H1 (cell line): ENCODE measurements around the gene CIAO3. TPM values are rescaled to one million over a fixed set of nuclear protein-coding genes. Genes with fewer than 3 reads are reported as not detected.

Experiments
- CTCF ChIA-PET: fragments of 300-600 bp; sonication (Branson Sonifier 250); formaldehyde crosslinking; loops from one replicate; lab custom pipeline; 2021; ENCODE audit not compliant: partially characterized antibody; lab: Charles Lee
- POLR2A ChIA-PET: fragments of 300-600 bp; sonication (Branson Sonifier 250); formaldehyde crosslinking; loops from one replicate; lab custom pipeline; 2021; ENCODE audit warnings: inconsistent platforms; ENCODE audit not compliant: partially characterized antibody; lab: Charles Lee
- DNase-seq, 2 experiments: peaks; one replicate each; pipeline versions ENCODE4 v3.0.0 to v3.0.0-alpha.2; 2010 to 2022; ENCODE audit warnings: low spot score in 2 of 2, low read depth in 1 of 2, mixed read lengths in 1 of 2
- FAIRE-seq: peaks from 2 replicates; lab custom pipeline; 2011; peaks lifted over from hg19 to GRCh38; lab: Jason Lieb, UNC
- H2AFZ ChIP-seq: 2 replicates; pipeline ENCODE4 v1.8.1; 2012; ENCODE audit warnings: low read length, inconsistent platforms
- H2AK5ac ChIP-seq: 2 replicates; pipeline ENCODE4 v1.6.1; 2013; ENCODE audit warnings: low read depth, low read length
- H2BK120ac ChIP-seq: replicated peaks from 2 replicates; pipeline ENCODE3; 2013; ENCODE audit warnings: low read depth, low read length, inconsistent platforms
- H2BK12ac ChIP-seq: 2 replicates; pipeline ENCODE4 v1.6.1; 2013; ENCODE audit warnings: low read depth, low read length
- H2BK15ac ChIP-seq: 2 replicates; pipeline ENCODE4 v1.6.1; 2013; ENCODE audit warnings: low read length
- H2BK20ac ChIP-seq: 2 replicates; pipeline ENCODE4 v1.6.1; 2013; ENCODE audit warnings: low read length
- H2BK5ac ChIP-seq: 2 replicates; pipeline ENCODE4 v1.6.1; 2013; ENCODE audit warnings: low read depth, low read length
- H3K14ac ChIP-seq: 2 replicates; pipeline ENCODE4 v1.6.1; 2013; ENCODE audit warnings: inconsistent platforms; ENCODE audit not compliant: insufficient read length
- H3K18ac ChIP-seq: 2 replicates; pipeline ENCODE4 v1.6.1; 2013; ENCODE audit warnings: low read length; ENCODE audit errors: extremely low read depth
- H3K23ac ChIP-seq: 2 replicates; pipeline ENCODE4 v1.6.1; 2013; ENCODE audit warnings: inconsistent platforms; ENCODE audit not compliant: insufficient read length
- H3K23me2 ChIP-seq: 2 replicates; pipeline ENCODE4 v1.6.1; 2013; ENCODE audit warnings: low read depth, low read length
- H3K27ac ChIP-seq: 2 replicates; pipeline ENCODE4 v1.6.1; 2011; ENCODE audit warnings: low read depth, low read length, inconsistent platforms
- H3K27me3 ChIP-seq, 4 experiments: replicated peaks in 1 of 4; 1 replicate in 1 of 4; 2 replicates in 3 of 4; pipeline versions ENCODE4 v1.6.1 to v1.8.1; 2011 to 2013; ENCODE audit warnings: low read length in 3 of 4, mild to moderate bottlenecking in 3 of 4, inconsistent platforms in 2 of 4, mixed read lengths in 2 of 4, moderate library complexity in 1 of 4; ENCODE audit not compliant: control insufficient read depth in 3 of 4, insufficient read depth in 3 of 4; ENCODE audit errors: extremely low read depth in 1 of 4
- H3K36me3 ChIP-seq, 4 experiments: 2 replicates each; pipeline versions ENCODE4 v1.6.1 to v1.8.1; 2011 to 2013; ENCODE audit warnings: mild to moderate bottlenecking in 4 of 4, low read length in 3 of 4, moderate library complexity in 2 of 4, control low read depth in 1 of 4, inconsistent platforms in 1 of 4; ENCODE audit not compliant: insufficient read depth in 4 of 4, control insufficient read depth in 2 of 4
- H3K4ac ChIP-seq: replicated peaks from 2 replicates; pipeline ENCODE3; 2013; ENCODE audit warnings: low read length, low read depth, mixed read lengths, inconsistent platforms; ENCODE audit not compliant: insufficient read length
- H3K4me1 ChIP-seq, 4 experiments: replicated peaks in 1 of 4; 1 replicate in 1 of 4; 2 replicates in 3 of 4; pipeline versions ENCODE4 v1.6.1 to v1.8.1; 2011 to 2013; ENCODE audit warnings: low read length in 3 of 4, inconsistent platforms in 2 of 4, mixed read lengths in 1 of 4; ENCODE audit not compliant: insufficient read depth in 4 of 4, control insufficient read depth in 3 of 4
- H3K4me2 ChIP-seq, 2 experiments: 2 replicates each; pipeline versions ENCODE4 v1.6.1 to v1.8.1; 2011 to 2013; ENCODE audit warnings: low read depth in 2 of 2, low read length in 2 of 2, control low read depth in 1 of 2, inconsistent platforms in 1 of 2, mild to moderate bottlenecking in 1 of 2; ENCODE audit not compliant: insufficient read depth in 1 of 2
- H3K4me3 ChIP-seq, 4 experiments: fragments of 200-600, 300-600 bp in 1 of 4; sonication (generic), shearing (Covaris generic), sonication (Bioruptor Twin) in 1 of 4; 2 replicates each; pipeline versions ENCODE4 v1.5.1 to v1.8.1; 2011 to 2016; ENCODE audit warnings: low read length in 4 of 4, low read depth in 3 of 4, control low read depth in 2 of 4, inconsistent platforms in 2 of 4, mild to moderate bottlenecking in 2 of 4, mixed read lengths in 1 of 4, moderate library complexity in 1 of 4; ENCODE audit not compliant: insufficient read depth in 2 of 4; ENCODE audit errors: extremely low read depth in 1 of 4
- H3K56ac ChIP-seq: replicated peaks from 2 replicates; pipeline ENCODE3; 2013; ENCODE audit warnings: low read depth, mild to moderate bottlenecking, mixed read lengths, low read length, inconsistent platforms; ENCODE audit not compliant: insufficient read length
- H3K79me1 ChIP-seq: 2 replicates; pipeline ENCODE4 v1.6.1; 2013; ENCODE audit warnings: low read depth, low read length, control low read depth
- H3K79me2 ChIP-seq, 2 experiments: 2 replicates each; pipeline versions ENCODE4 v1.6.1 to v1.8.1; 2012 to 2013; ENCODE audit warnings: low read length in 2 of 2, mild to moderate bottlenecking in 2 of 2, inconsistent platforms in 1 of 2; ENCODE audit not compliant: insufficient read depth in 2 of 2, control insufficient read depth in 1 of 2
- H3K9ac ChIP-seq, 4 experiments: replicated peaks in 1 of 4; 1 replicate in 1 of 4; 2 replicates in 3 of 4; pipeline versions ENCODE4 v1.6.1 to v1.8.1; 2011 to 2013; ENCODE audit warnings: low read depth in 3 of 4, low read length in 3 of 4, control low read depth in 2 of 4, mild to moderate bottlenecking in 2 of 4, moderate library complexity in 2 of 4, inconsistent platforms in 1 of 4; ENCODE audit errors: extremely low read depth in 1 of 4
- H3K9me3 ChIP-seq, 2 experiments: 2 replicates each; pipeline versions ENCODE4 v1.6.1 to v1.8.1; 2012 to 2013; ENCODE audit warnings: mild to moderate bottlenecking in 2 of 2, moderate library complexity in 2 of 2, control low read depth in 1 of 2, inconsistent platforms in 1 of 2, low read depth in 1 of 2, low read length in 1 of 2, mixed read lengths in 1 of 2; ENCODE audit not compliant: insufficient read depth in 2 of 2
- H4K20me1 ChIP-seq, 2 experiments: replicated peaks in 1 of 2; 2 replicates each; pipeline versions ENCODE3 to v1.8.1; 2011 to 2013; ENCODE audit warnings: inconsistent platforms in 2 of 2, low read length in 2 of 2, mild to moderate bottlenecking in 1 of 2; ENCODE audit not compliant: insufficient read depth in 2 of 2, control insufficient read depth in 1 of 2
- H4K5ac ChIP-seq: 2 replicates; pipeline ENCODE4 v1.6.1; 2013; ENCODE audit warnings: low read length, low read depth, mixed read lengths, inconsistent platforms; ENCODE audit not compliant: insufficient read length
- H4K8ac ChIP-seq: 2 replicates; pipeline ENCODE4 v1.8.0; 2013; ENCODE audit warnings: mild to moderate bottlenecking, moderate library complexity, low read length, inconsistent platforms; ENCODE audit not compliant: insufficient read depth; ENCODE audit errors: extremely low read depth
- H4K91ac ChIP-seq: replicated peaks from 2 replicates; pipeline ENCODE3; 2013; ENCODE audit warnings: low read length, mixed read lengths, inconsistent platforms; ENCODE audit not compliant: insufficient read length
- MAFK ChIP-seq: IDR thresholded peaks from 2 replicates; pipeline ENCODE4 v1.6.1; 2012; ENCODE audit warnings: low read depth, mild to moderate bottlenecking, improper control_type of control experiment, low read length
- SP2 ChIP-seq: IDR thresholded peaks from 2 replicates; pipeline ENCODE4 v1.6.1; 2012; ENCODE audit warnings: mild to moderate bottlenecking, low read length, inconsistent platforms
- WGBS, 2 experiments: shearing (Covaris generic) in 1 of 2; methylation state at CpG; one replicate each; pipeline versions ENCODE4 v1.1.6 to v1.1.7; 2013 to 2015; ENCODE audit warnings: low lambda C conversion rate in 2 of 2, mixed read lengths in 2 of 2, inconsistent platforms in 1 of 2, low coverage in 1 of 2, missing lambda C conversion rate in 1 of 2; ENCODE audit not compliant: insufficient replicate concordance in 2 of 2, insufficient coverage in 1 of 2, insufficient read length in 1 of 2; ENCODE audit errors: extremely low coverage in 1 of 2, missing lambda C conversion rate in 1 of 2; 5-methylcytosine and 5-hydroxymethylcytosine counted together
- polyA plus RNA-seq, 7 experiments: library from polyadenylated mRNA; depleted of rRNA in 3 of 7; stranded (reverse) in 5 of 7; unstranded in 2 of 7; fragments of >200 nt in 5 of 7; fragments of 200-250 nt in 2 of 7; gene quantifications; 1 replicate in 5 of 7; 2 replicates in 1 of 7; 4 replicates in 1 of 7; pipeline versions ENCODE4 v1.2.1 to v1.2.3, GENCODE V29; 2011 to 2013; ENCODE audit warnings: missing spikeins in 2 of 7, mixed read lengths in 2 of 7
- total RNA-seq: library from RNA; stranded (reverse); fragmentation: NEBNext Ultra II Directional; extraction: Animal tissue kit (Norgen Biotek cat#: 25700); gene quantifications from 2 replicates; pipeline ENCODE4 v1.2.1, GENCODE V29; 2021

The CIAO3 gene
- total and polyA plus RNA-seq, 2 of the 8 experiments (the other 6 are each of a cell fraction or from before 2014, with no cell fraction given): 20.0 to 20.4 TPM

GRCh38 chr16:765488-765865 lies 24.7 kb upstream of the CIAO3 start:
- no peak overlapping the region for H3K14ac ChIP-seq
- H3K4me2 ChIP-seq: no peak overlapping the region
- no peak overlapping the region for H2AK5ac ChIP-seq
- DNase-seq (no peak), FAIRE-seq (no peak)
- TF ChIP-seq SP2: no peak
- TF ChIP-seq MAFK: no peak
- H4K5ac ChIP-seq: no peak overlapping the region
- H4K8ac ChIP-seq: no peak overlapping the region
- no peak overlapping the region for H3K18ac ChIP-seq
- H3K79me2 ChIP-seq: no peaks in the 10 kb centered on the region
- no peak overlapping the region for H3K9ac ChIP-seq
- H3K4me3 ChIP-seq: no peak overlapping the region
- H3K23me2 ChIP-seq: no peaks in the 10 kb centered on the region; the same call in 1 of the 2 replicates
- H2AFZ ChIP-seq: no peak overlapping the region
- H3K27ac ChIP-seq: no peak overlapping the region
- H3K27me3 ChIP-seq: no peaks in the 10 kb centered on the region
- no peak overlapping the region for H2BK5ac ChIP-seq
- H2BK20ac ChIP-seq: no peak overlapping the region
- H3K79me1 ChIP-seq: no peaks in the 10 kb centered on the region
- H3K56ac ChIP-seq: no peak overlapping the region
- no peak overlapping the region for H2BK120ac ChIP-seq
- WGBS, 2 experiments: 97% methylated on average over 29 of the region's 29 CpGs; no CpG with 5 or more reads in 1 of the 2 experiments
- ChIA-PET CTCF (interaction anchor here (0.7 to 1.7 kb wide), 6 partner anchors 9 to 50 kb away, joined by 3 to 7 read pairs (median 3); partner anchors contain the start of genes CHTF18 and RPUSD1), POLR2A (interaction anchor here (1.1 kb wide), 1 partner anchor 45 kb away, joined by 3 read pairs; no protein-coding TSS in a partner anchor)
- H3K9me3 ChIP-seq: no peaks in the 10 kb centered on the region
- no peaks in the 10 kb centered on the region for H4K20me1 ChIP-seq
- H2BK12ac ChIP-seq: no peak overlapping the region
- no peak overlapping the region for H3K4ac ChIP-seq
- H4K91ac ChIP-seq: no peak overlapping the region
- no peak overlapping the region for H3K23ac ChIP-seq
- H2BK15ac ChIP-seq: 0 out of 2 replicates have a peak overlapping the region, but pooled peaks have one; percentile 61
- peaks cover 0 to 9% (median 6%) of the 10 kb centered on the region in 4 experiments; a peak in 5 of 7 replicates for H3K4me1 ChIP-seq
- no peaks in the 10 kb centered on the region for H3K36me3 ChIP-seq
